GM10847 (cell line): ENCODE measurements around the gene GOLGA3.

ENCODE experiments used
- POLR2A ChIP-seq: IDR thresholded peaks from 2 replicates; pipeline ENCODE4 v1.6.1; 2011; ENCODE audit not compliant: insufficient read length; ENCODE audit errors: extremely low read depth

GOLGA3 gene

GRCh38 chr12:132827763-132828703, 636 bp downstream of the GOLGA3 start:
- no peak for TF ChIP-seq POLR2A

GRCh38 chr12:132825861-132826260, 2.8 kb downstream of the GOLGA3 start:
- no peak for TF ChIP-seq POLR2A

- no peak for TF ChIP-seq POLR2A
Observed at GRCh38 chr12:132825089-132825488, 3.6 kb downstream of the GOLGA3 start.

- no peak for TF ChIP-seq POLR2A
Observed at GRCh38 chr12:132824053-132824452, 4.6 kb downstream of the GOLGA3 start.

GRCh38 chr12:132818562-132818961, 10.1 kb downstream of the GOLGA3 start:
- TF ChIP-seq POLR2A, result no peak

- no peak for TF ChIP-seq POLR2A
Observed at GRCh38 chr12:132814232-132814631, 14.4 kb downstream of the GOLGA3 start.

- TF ChIP-seq POLR2A, result no peak
Observed at GRCh38 chr12:132813443-132813842, 15.2 kb downstream of the GOLGA3 start.

- TF ChIP-seq POLR2A, result no peak
Observed at GRCh38 chr12:132812631-132813305, 15.9 kb downstream of the GOLGA3 start.

- TF ChIP-seq POLR2A, result no peak
Observed at GRCh38 chr12:132807295-132808092, 21.2 kb downstream of the GOLGA3 start.

- TF ChIP-seq POLR2A, result no peak
Observed at GRCh38 chr12:132806857-132807256, 21.8 kb downstream of the GOLGA3 start.

GRCh38 chr12:132804426-132804861, 24.2 kb downstream of the GOLGA3 start:
- no peak for TF ChIP-seq POLR2A

- TF ChIP-seq POLR2A, result no peak
Observed at GRCh38 chr12:132803888-132804287, 24.8 kb downstream of the GOLGA3 start.

- no peak for TF ChIP-seq POLR2A
Observed at GRCh38 chr12:132803125-132803524, 25.5 kb downstream of the GOLGA3 start.

GRCh38 chr12:132801741-132802140, 26.9 kb downstream of the GOLGA3 start:
- TF ChIP-seq POLR2A, result no peak

- TF ChIP-seq POLR2A, result no peak
Observed at GRCh38 chr12:132798836-132799235, 29.8 kb downstream of the GOLGA3 start.
